NOMO-1 treated with dmso at 0.1 percent for 144 hours (cell line): ENCODE data around the gene MAP3K6.
A peak's percentile ranks its signal among the peaks of the same experiment; 100 is the strongest.

Experiments
- DNase-seq: peaks from one replicate; lab custom pipeline; 2025; ENCODE audit not compliant: unreplicated experiment; lab: John Stamatoyannopoulos, UW

Gene MAP3K6

GRCh38 chr1:27358038-27358927 lies 8.5 kb downstream of the MAP3K6 start:
- no peak for DNase-seq

- DNase-seq = peak; percentile 49
Measured at GRCh38 chr1:27357281-27358037, 9.3 kb downstream of the MAP3K6 start.

- DNase-seq = no peak
Measured at GRCh38 chr1:27356619-27357280, 10.0 kb downstream of the MAP3K6 start.

- DNase-seq = no peak
Measured at GRCh38 chr1:27356277-27356618, 10.5 kb downstream of the MAP3K6 start.

- no peak for DNase-seq
Measured at GRCh38 chr1:27355683-27356082, 11.1 kb downstream of the MAP3K6 start.

GRCh38 chr1:27353629-27354028 lies 13.1 kb downstream of the MAP3K6 start:
- no peak for DNase-seq

GRCh38 chr1:27353166-27353565 lies 13.6 kb downstream of the MAP3K6 start:
- DNase-seq = no peak

- no peak for DNase-seq
Measured at GRCh38 chr1:27351541-27352107, 15.1 kb downstream of the MAP3K6 start.

- no peak for DNase-seq
Measured at GRCh38 chr1:27350663-27351540, 15.9 kb downstream of the MAP3K6 start.

GRCh38 chr1:27349784-27350662 lies 16.7 kb downstream of the MAP3K6 start:
- no peak for DNase-seq

GRCh38 chr1:27348861-27349783 lies 17.6 kb downstream of the MAP3K6 start:
- DNase-seq = no peak

GRCh38 chr1:27346991-27347624 lies 19.7 kb downstream of the MAP3K6 start:
- no peak for DNase-seq

- DNase-seq = no peak
Measured at GRCh38 chr1:27346357-27346756, 20.4 kb downstream of the MAP3K6 start.

GRCh38 chr1:27345272-27345671 lies 21.5 kb downstream of the MAP3K6 start:
- no peak for DNase-seq

GRCh38 chr1:27343639-27344025 lies 23.1 kb downstream of the MAP3K6 start:
- DNase-seq = no peak

- DNase-seq = peak; percentile 89
Measured at GRCh38 chr1:27342778-27343638, 23.8 kb downstream of the MAP3K6 start.

GRCh38 chr1:27342391-27342777 lies 24.4 kb downstream of the MAP3K6 start:
- peak; percentile 7 for DNase-seq
